Liver (tissue), 3 donors: ENCODE data around the gene TTLL3.

ENCODE experiments used
- EGR1 ChIP-seq, 2 donors: IDR thresholded peaks; 2 replicates each; pipeline ENCODE4 v1.6.1; 2016 to 2018; ENCODE audit warnings: antibody characterized with exemption in 2 of 2, low read depth in 2 of 2
- GABPA ChIP-seq, 2 donors: IDR thresholded peaks in 1 of 2; conservative IDR thresholded peaks in 1 of 2; 2 replicates each; pipeline ENCODE4 v1.6.1; 2016; ENCODE audit warnings: antibody characterized with exemption in 2 of 2, mild to moderate bottlenecking in 1 of 2, moderate library complexity in 1 of 2
- HNF4A ChIP-seq, 2 donors: conservative IDR thresholded peaks; 2 replicates each; pipeline ENCODE4 v1.6.1; 2016; ENCODE audit warnings: antibody characterized with exemption in 2 of 2, mild to moderate bottlenecking in 2 of 2
- RAD21 ChIP-seq, 2 donors: IDR thresholded peaks; 2 replicates each; pipeline ENCODE4 v1.6.1; 2016; ENCODE audit warnings: antibody characterized with exemption in 2 of 2, mild to moderate bottlenecking in 2 of 2
- RXRA ChIP-seq, 2 donors: IDR thresholded peaks; 2 replicates each; pipeline ENCODE4 v1.6.1; 2017 to 2018; ENCODE audit warnings: antibody characterized with exemption in 2 of 2, mild to moderate bottlenecking in 1 of 2
- SP1 ChIP-seq: IDR thresholded peaks from 2 replicates; pipeline ENCODE4 v1.6.1; 2018; ENCODE audit warnings: antibody characterized with exemption, mild to moderate bottlenecking
- TAF1 ChIP-seq: conservative IDR thresholded peaks from 2 replicates; pipeline ENCODE4 v1.6.1; 2016; ENCODE audit warnings: antibody characterized with exemption, mild to moderate bottlenecking
- YY1 ChIP-seq: IDR thresholded peaks from 2 replicates; pipeline ENCODE4 v1.6.1; 2016; ENCODE audit warnings: antibody characterized with exemption, mild to moderate bottlenecking
- TF ChIP-seq, protein P1 (sequence below): fragments of 150-350 bp; IDR thresholded peaks from 2 replicates; pipeline ENCODE4 v1.5.1; 2017; ENCODE audit warnings: improper control_type of control experiment, low read depth, low read length; ENCODE audit not compliant: missing input control
- TF ChIP-seq, protein P2 (sequence below): IDR thresholded peaks from 2 replicates; pipeline ENCODE4 v1.6.1; 2016; ENCODE audit warnings: antibody characterized with exemption
- TF ChIP-seq, protein P3 (sequence below): IDR thresholded peaks from 2 replicates; pipeline ENCODE4 v1.6.1; 2016; ENCODE audit warnings: antibody characterized with exemption
- donor health status: healthy.
- donor health status: healthy.

DNA sequence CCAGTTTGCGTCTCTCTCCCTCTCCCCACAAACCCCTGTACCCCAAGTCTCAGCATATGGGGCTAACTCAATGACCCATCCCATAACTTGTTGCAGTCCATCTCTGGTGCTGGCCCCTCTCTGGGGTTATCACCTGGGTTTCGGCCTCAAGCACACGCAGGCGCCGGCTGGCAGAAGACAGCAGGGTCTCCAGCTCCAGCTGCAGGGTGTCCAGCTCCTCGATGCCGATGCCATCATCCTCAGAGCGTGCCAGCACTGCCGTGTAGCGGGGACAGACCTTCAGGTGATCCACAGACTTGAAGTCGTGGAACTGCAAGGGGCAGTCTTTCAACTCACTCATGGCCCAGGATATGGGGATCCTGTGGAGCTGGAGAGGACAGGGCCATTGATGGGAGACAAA, 18.9 kb upstream of the TTLL3 start:
- no peak for TF ChIP-seq RXRA (IDR thresholded peaks at IDR 0.05)
- TF ChIP-seq, protein P1, sequence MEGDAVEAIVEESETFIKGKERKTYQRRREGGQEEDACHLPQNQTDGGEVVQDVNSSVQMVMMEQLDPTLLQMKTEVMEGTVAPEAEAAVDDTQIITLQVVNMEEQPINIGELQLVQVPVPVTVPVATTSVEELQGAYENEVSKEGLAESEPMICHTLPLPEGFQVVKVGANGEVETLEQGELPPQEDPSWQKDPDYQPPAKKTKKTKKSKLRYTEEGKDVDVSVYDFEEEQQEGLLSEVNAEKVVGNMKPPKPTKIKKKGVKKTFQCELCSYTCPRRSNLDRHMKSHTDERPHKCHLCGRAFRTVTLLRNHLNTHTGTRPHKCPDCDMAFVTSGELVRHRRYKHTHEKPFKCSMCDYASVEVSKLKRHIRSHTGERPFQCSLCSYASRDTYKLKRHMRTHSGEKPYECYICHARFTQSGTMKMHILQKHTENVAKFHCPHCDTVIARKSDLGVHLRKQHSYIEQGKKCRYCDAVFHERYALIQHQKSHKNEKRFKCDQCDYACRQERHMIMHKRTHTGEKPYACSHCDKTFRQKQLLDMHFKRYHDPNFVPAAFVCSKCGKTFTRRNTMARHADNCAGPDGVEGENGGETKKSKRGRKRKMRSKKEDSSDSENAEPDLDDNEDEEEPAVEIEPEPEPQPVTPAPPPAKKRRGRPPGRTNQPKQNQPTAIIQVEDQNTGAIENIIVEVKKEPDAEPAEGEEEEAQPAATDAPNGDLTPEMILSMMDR, result no peak
- no peak for TF ChIP-seq GABPA (IDR thresholded peaks at IDR 0.05 in 1 of 2, conservative IDR thresholded peaks at IDR 0.05 in 1 of 2)
- no peak for TF ChIP-seq RAD21 (IDR thresholded peaks at IDR 0.05)
- no peak for TF ChIP-seq SP1
- no peak for TF ChIP-seq YY1
- TF ChIP-seq, protein P2, sequence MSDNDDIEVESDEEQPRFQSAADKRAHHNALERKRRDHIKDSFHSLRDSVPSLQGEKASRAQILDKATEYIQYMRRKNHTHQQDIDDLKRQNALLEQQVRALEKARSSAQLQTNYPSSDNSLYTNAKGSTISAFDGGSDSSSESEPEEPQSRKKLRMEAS, result no peak
- TF ChIP-seq EGR1 (IDR thresholded peaks at IDR 0.05; ENCODE audit: low read depth in 2 of 2), result no peak
- TF ChIP-seq TAF1, result no peak
- TF ChIP-seq, protein P3, sequence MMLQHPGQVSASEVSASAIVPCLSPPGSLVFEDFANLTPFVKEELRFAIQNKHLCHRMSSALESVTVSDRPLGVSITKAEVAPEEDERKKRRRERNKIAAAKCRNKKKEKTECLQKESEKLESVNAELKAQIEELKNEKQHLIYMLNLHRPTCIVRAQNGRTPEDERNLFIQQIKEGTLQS, result no peak
- no peak for TF ChIP-seq HNF4A (conservative IDR thresholded peaks at IDR 0.05)
